ENCODE results near the gene ZNF575. TPM values are rescaled to one million over a fixed set of nuclear protein-coding genes. Genes with fewer than 3 reads are reported as not detected.
"Not testable (repeated sequence)": the region's sequence is repeated elsewhere in the genome, so short reads cannot be mapped to it uniquely, and the experiment has no call there.

Gene ZNF575
- total RNA-seq, 6 experiments from 2014 or later: 1.6 to 2.9 (median 2.3) TPM

DNA sequence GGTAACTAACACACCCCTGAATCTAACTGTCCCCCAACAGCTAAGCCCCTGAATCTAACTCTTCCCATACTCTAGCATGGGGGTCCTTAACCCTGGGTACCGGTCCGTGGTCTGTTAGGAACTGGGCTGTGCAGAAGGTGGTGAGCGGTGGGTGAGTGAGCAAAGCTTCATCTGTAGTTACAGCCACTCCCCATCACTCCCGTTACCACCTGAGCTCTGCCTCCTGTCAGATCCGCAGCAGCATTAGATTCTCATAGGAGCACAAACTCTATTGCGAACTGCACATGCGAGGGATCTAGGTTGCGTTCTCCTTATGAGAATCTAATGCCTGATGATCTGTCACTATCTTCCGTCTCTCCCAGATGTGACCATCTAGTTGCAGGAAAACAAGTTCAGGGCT, 22.3 kb upstream of the ZNF575 start:
- Mint-ChIP-seq H3K4me3 (no peak overlapping the region), H3K27me3 (ENCODE audit: insufficient read depth) (peaks cover 3% of the 10 kb centered on the region; the same call in 1 of the 2 replicates), H3K27ac (no peak overlapping the region), H3K9me3 (no peaks in the 10 kb centered on the region), H3K36me3 (ENCODE audit: low read depth) (peaks cover 32% of the 10 kb centered on the region), H3K4me1 (ENCODE audit: low read depth) (0 out of 2 replicates have a peak, but pooled peaks cover 5% of the 10 kb centered on the region)
- DNase-seq: no peak
- TF ChIP-seq, protein P1, sequence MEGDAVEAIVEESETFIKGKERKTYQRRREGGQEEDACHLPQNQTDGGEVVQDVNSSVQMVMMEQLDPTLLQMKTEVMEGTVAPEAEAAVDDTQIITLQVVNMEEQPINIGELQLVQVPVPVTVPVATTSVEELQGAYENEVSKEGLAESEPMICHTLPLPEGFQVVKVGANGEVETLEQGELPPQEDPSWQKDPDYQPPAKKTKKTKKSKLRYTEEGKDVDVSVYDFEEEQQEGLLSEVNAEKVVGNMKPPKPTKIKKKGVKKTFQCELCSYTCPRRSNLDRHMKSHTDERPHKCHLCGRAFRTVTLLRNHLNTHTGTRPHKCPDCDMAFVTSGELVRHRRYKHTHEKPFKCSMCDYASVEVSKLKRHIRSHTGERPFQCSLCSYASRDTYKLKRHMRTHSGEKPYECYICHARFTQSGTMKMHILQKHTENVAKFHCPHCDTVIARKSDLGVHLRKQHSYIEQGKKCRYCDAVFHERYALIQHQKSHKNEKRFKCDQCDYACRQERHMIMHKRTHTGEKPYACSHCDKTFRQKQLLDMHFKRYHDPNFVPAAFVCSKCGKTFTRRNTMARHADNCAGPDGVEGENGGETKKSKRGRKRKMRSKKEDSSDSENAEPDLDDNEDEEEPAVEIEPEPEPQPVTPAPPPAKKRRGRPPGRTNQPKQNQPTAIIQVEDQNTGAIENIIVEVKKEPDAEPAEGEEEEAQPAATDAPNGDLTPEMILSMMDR (IDR thresholded peaks at IDR 0.05): no peak

GRCh38 chr19:43511324-43511723, 21.7 kb upstream of the ZNF575 start:
- TF ChIP-seq, protein P1 (IDR thresholded peaks at IDR 0.05): no peak
- Mint-ChIP-seq H3K9me3 (no peaks in the 10 kb centered on the region), H3K27me3 (ENCODE audit: insufficient read depth) (peaks cover 3% of the 10 kb centered on the region; the same call in 1 of the 2 replicates), H3K4me3 (no peak overlapping the region), H3K27ac (no peak overlapping the region), H3K4me1 (ENCODE audit: low read depth) (no peaks in the 10 kb centered on the region), H3K36me3 (ENCODE audit: low read depth) (peaks cover 25% of the 10 kb centered on the region)
- no peak for DNase-seq

- not testable (repeated sequence) for H3K27me3 Mint-ChIP-seq (ENCODE audit: insufficient read depth); H3K9me3 Mint-ChIP-seq; H3K4me3 Mint-ChIP-seq; H3K27ac Mint-ChIP-seq; DNase-seq; H3K4me1 Mint-ChIP-seq (ENCODE audit: low read depth)
- H3K36me3 Mint-ChIP-seq (ENCODE audit: low read depth): peaks cover 25% of the 10 kb centered on the region
Observed at GRCh38 chr19:43512399-43512798, 20.6 kb upstream of the ZNF575 start.

- Mint-ChIP-seq H3K27me3 (ENCODE audit: insufficient read depth) (no peaks in the 10 kb centered on the region; the same call in 1 of the 2 replicates), H3K27ac (peak overlapping the region; percentile 68; the same call in 1 of the 2 replicates), H3K9me3 (no peaks in the 10 kb centered on the region), H3K4me3 (no peak overlapping the region), H3K36me3 (ENCODE audit: low read depth) (peaks cover 8% of the 10 kb centered on the region; the same call in 1 of the 2 replicates), H3K4me1 (ENCODE audit: low read depth) (peaks cover 14% of the 10 kb centered on the region)
- no peak for DNase-seq
- TF ChIP-seq, protein P1 (IDR thresholded peaks at IDR 0.05): no peak
Observed at GRCh38 chr19:43518051-43518450, 14.9 kb upstream of the ZNF575 start.

GRCh38 chr19:43519436-43520088, 13.4 kb upstream of the ZNF575 start:
- Mint-ChIP-seq H3K4me1 (ENCODE audit: low read depth) (peaks cover 20% of the 10 kb centered on the region), H3K36me3 (ENCODE audit: low read depth) (peaks cover 9% of the 10 kb centered on the region; the same call in 1 of the 2 replicates), H3K27me3 (ENCODE audit: insufficient read depth) (no peaks in the 10 kb centered on the region; the same call in 1 of the 2 replicates), H3K27ac (peak overlapping the region; percentile 76), H3K4me3 (peak overlapping the region; percentile 27), H3K9me3 (no peaks in the 10 kb centered on the region)
- peak; percentile 94 for DNase-seq
- TF ChIP-seq, protein P1 (IDR thresholded peaks at IDR 0.05): peak; percentile 98

DNA sequence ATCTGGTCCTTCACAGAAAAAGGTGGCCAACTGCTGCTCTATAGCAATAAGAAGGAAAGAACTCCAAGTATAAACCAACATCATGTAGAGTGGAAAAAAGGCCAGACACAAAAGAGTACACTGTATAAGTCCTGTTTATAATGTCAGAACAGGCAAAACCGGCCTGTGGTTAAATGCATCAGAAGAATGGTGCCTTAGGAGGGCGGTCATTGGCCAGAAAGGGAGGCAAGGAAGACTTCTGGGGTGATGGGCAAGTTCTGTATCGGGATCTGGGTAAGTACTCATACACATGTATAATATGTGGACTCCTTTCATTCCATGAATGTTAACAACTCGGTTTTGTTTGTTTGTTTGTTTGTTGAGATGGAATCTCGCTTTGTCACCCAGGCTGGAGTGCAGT, 10.1 kb upstream of the ZNF575 start:
- Mint-ChIP-seq H3K36me3 (ENCODE audit: low read depth) (peaks cover 9% of the 10 kb centered on the region; the same call in 1 of the 2 replicates), H3K4me3 (no peak overlapping the region), H3K4me1 (ENCODE audit: low read depth) (peaks cover 35% of the 10 kb centered on the region), H3K27me3 (ENCODE audit: insufficient read depth) (peaks cover 1% of the 10 kb centered on the region), H3K9me3 (no peaks in the 10 kb centered on the region), H3K27ac (no peak overlapping the region)
- TF ChIP-seq, protein P1 (IDR thresholded peaks at IDR 0.05): no peak
- DNase-seq: no peak

GRCh38 chr19:43523696-43524095, 9.3 kb upstream of the ZNF575 start:
- H3K4me3 Mint-ChIP-seq; H3K36me3 Mint-ChIP-seq (ENCODE audit: low read depth); H3K27me3 Mint-ChIP-seq (ENCODE audit: insufficient read depth); H3K27ac Mint-ChIP-seq; H3K9me3 Mint-ChIP-seq; DNase-seq: not testable (repeated sequence)
- H3K4me1 Mint-ChIP-seq (ENCODE audit: low read depth): peaks cover 40% of the 10 kb centered on the region

Data from HFFc6 (cell line).